HG03039 (cell line): ENCODE results near the gene SYCE1.
"Not testable (repeated sequence)": the region's sequence is repeated elsewhere in the genome, so short reads cannot be mapped to it uniquely, and the experiment has no call there.

Experiments
- ATAC-seq: cut with Tn5 transposase; IDR thresholded peaks from one replicate; pipeline ENCODE4 v1.9.1; 2021; ENCODE audit warnings: mild to moderate bottlenecking, moderate library complexity; ENCODE audit not compliant: unreplicated experiment

SYCE1 gene

DNA sequence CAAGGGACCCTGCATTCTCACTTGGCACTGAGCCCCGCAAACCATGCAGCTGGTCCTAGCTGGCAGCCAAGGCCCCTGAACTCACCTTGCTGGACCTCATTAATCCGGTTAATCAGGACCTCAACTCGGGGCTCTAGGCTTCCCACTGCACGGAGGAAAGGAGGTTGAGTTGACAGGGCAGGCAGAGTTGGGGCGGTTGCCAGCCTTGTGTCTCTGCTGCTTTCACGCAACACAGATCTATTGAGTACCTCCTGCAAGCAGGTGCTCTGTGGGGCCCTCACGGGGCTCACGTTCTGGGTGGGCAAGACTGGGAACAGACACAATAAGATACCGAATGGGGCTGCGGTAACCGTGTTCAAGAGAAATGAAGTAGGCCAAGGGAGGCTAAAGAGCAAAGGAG lies 6.2 kb downstream of the SYCE1 start:
- no peak for ATAC-seq

GRCh38 chr10:133557381-133557780 lies 8.0 kb downstream of the SYCE1 start:
- no peak for ATAC-seq

DNA sequence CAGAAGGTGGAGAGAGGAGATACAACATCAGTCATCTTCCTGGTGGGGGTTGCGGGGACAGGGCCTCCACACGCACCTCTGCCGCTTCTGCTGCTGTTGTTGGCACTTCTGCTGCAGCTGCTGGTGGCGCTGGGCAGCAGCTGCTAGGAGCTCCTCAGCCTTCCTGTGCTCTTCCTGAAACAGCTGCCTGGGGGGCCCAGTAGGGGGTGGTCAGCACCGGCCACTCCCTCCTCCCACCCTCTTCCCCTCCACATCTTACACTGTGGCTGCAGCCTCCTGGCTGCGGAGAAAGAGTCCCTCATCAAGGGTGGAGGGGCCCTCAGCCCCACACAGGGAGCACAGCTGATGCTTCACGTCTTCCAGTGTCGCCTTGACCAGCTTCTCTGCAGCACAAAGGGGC lies 9.9 kb downstream of the SYCE1 start:
- ATAC-seq: no peak

DNA sequence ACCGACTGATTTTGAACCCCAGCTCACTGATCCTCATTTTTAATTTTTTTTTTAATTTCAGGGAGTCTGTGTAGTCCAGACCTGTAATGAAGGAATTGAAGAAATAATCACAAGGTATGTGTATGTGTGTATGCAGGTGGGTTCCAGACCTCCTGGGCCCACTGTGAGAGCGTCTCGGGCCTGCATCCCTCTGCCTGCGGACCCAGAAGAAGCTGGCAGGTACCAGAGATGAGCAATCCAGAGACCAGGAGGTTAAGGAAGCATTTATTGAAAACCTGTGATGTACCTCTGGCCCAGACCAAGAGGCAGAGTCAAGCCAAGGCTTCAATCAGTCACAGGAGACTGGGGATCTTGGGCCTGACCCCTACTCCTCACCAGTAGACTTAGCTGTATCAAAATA lies 10.8 kb downstream of the SYCE1 start:
- ATAC-seq: no peak

- ATAC-seq: no peak
These were observed 20.9 kb downstream of the SYCE1 start for GRCh38 chr10:133544506-133544905.

GRCh38 chr10:133541441-133541975 lies 23.9 kb downstream of the SYCE1 start:
- not testable (repeated sequence) for ATAC-seq

- ATAC-seq: no peak
These were observed 27.5 kb downstream of the SYCE1 start for GRCh38 chr10:133537546-133538545.

DNA sequence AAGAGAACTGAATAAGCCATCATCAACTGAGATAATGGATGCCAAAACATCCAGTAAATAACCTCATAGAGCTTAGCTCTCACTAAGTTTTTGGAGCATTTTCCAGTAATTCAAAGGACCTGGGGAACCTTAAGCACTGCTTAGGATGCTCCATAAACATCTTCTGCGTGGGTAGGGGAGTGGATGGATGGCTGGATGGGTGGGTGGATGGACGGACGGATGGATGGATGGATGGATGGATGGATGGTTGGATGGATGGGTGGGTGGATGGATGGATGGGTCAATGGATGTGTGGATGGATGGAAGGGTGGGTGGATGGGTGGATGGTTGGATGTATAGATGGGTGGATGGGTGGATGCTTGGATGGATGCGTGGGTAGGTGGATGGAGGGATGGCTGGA lies 29.2 kb downstream of the SYCE1 start:
- no peak for ATAC-seq

- ATAC-seq: no peak
These were observed 31.0 kb downstream of the SYCE1 start for GRCh38 chr10:133534417-133534816.

DNA sequence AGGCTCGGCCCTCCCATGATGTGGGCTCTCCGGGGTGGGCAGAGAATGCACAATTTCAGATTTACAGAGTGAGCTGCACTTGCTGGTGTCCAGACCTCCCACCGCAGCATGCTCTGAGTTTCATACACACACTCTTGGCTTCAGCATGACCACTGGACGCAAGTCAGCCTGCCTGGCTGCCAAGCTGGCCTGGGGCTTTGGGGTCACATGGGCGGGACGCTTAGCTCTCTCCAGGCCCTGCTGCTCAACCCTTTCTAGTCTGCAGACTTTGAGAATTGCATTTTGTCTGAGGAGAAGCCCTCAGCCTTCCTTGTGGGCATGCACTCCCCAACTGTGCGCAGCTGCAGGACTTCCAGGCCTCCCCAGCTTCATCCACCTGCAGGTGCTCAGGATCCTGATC lies 32.5 kb downstream of the SYCE1 start:
- ATAC-seq: no peak

GRCh38 chr10:133530506-133530905 lies 34.9 kb downstream of the SYCE1 start:
- no peak for ATAC-seq

- ATAC-seq: no peak
These were observed 35.8 kb downstream of the SYCE1 start for GRCh38 chr10:133529576-133529946.

DNA sequence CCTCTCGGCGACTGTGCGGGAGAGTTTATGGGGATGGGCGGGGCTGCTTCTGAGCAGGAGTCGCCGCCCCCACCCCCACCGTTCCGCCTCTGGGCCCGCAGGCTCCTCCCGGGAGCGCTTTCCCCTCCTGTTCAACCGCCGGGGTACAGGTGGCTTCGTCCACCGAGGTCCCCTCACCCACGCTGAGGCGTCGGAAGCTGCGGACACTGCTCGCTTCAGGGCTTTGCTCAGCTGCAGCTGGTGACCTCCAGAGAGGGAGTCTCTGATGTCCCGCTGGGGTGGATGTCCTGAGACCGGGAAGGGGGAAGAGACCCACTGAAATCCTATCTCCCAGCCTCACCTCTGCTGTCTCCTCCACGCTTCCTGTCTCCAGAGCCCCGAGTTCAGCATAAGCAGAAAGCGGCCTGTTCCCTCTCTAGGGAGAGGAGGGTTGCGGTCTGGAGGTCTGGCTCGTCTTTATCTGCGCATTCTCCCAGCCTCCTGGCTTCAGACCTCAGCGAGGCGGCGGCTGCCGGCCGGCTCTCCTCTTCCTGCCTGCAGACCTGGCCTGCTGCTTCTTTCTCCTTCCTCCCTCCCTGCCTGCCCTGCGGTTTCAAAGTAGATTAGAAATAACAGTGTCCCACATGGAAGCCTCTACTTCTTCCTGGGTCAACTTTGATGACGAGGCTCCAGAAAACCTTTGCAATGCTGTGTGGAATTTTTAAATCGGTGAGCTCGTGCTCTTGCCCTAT lies 36.4 kb downstream of the SYCE1 start:
- no peak for ATAC-seq

DNA sequence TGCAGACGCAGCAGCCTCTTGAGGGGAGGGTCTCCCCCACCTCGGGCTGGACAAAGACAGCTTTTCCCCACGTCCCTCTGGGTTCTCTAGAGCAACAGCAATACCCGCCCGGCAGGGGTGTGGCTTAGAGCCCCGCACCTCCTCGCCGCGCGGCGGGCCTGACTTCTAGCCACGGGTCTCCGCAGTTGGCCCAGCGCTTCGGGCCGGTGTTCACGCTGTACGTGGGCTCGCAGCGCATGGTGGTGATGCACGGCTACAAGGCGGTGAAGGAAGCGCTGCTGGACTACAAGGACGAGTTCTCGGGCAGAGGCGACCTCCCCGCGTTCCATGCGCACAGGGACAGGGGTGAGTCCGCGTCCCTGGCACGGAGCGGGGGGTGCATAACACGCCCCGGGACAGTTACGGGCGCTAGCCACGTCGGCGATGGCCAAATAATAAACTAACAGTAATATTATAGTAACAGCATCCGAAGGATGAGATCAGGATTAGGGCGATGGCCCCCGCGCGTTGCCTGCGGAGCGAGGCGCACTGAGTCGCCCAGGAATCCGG lies 37.0 kb downstream of the SYCE1 start:
- ATAC-seq: no peak

GRCh38 chr10:133527771-133528271 lies 37.6 kb downstream of the SYCE1 start:
- ATAC-seq: no peak

DNA sequence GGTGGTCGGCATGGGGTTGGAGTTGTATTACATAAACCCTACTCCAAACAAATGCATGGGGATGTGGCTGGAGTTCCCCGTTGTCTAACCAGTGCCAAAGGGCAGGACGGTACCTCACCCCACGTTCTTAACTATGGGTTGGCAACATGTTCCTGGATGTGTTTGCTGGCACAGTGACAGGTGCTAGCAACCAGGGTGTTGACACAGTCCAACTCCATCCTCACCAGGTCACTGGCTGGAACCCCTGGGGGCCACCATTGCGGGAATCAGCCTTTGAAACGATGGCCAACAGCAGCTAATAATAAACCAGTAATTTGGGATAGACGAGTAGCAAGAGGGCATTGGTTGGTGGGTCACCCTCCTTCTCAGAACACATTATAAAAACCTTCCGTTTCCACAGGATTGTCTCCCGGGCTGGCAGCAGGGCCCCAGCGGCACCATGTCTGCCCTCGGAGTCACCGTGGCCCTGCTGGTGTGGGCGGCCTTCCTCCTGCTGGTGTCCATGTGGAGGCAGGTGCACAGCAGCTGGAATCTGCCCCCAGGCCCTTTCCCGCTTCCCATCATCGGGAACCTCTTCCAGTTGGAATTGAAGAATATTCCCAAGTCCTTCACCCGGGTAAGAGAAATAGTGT lies 38.3 kb downstream of the SYCE1 start, which contains the start of gene CYP2E1:
CYP2E1 (plus strand) TSS at position 407 of the 632 bp plus-strand sequence; CDS start at position 440, 33 bp downstream.
- no peak for ATAC-seq

DNA sequence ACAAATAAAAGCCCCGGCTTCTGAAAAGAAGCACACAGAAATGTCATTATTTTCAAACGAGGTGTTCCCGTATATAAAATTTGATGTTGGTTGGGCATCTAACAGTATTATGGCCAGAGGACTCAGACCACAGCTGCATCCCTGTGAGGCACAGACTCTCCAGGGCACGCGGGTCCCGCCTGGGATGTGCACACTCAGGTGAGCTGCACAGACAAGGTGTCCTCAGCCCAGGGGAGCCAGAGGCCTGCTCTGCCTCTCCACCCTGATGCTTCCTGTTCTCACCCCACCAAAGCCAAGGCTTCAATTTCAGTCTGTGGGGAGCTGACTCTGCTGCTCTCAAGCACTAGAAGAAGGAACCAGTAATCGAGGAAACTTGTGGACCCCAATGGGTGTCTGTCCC lies 39.9 kb downstream of the SYCE1 start:
- no peak for ATAC-seq

GRCh38 chr10:133523631-133524203 lies 41.7 kb downstream of the SYCE1 start:
- ATAC-seq: no peak

DNA sequence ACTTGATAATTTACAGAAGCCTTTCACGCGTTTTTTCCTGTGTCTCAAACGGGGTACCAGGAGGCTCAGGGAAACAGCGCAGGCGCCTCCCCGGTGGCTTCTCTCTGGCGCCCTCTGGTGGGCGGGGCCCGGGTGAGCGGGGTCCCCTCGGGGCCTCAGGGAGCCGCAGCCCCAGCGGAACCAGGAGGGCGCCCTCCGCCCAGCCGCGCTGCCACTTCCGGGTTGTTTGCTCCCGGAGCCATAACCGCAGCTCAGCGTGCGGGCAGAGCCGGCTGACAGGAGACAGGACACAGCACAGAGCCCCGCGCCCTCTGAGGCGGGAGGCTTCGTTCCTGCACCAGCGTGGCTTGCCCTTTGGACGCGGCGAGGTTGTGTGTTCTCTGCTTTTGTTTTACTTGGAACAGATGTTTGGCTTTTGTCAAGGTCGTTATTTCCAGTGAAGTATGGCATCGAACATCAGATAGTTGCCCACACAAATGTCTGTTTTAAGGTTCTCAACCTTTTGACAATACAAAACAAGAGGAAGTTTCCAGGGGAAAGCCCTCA lies 45.1 kb downstream of the SYCE1 start:
- ATAC-seq: peak; percentile 90

DNA sequence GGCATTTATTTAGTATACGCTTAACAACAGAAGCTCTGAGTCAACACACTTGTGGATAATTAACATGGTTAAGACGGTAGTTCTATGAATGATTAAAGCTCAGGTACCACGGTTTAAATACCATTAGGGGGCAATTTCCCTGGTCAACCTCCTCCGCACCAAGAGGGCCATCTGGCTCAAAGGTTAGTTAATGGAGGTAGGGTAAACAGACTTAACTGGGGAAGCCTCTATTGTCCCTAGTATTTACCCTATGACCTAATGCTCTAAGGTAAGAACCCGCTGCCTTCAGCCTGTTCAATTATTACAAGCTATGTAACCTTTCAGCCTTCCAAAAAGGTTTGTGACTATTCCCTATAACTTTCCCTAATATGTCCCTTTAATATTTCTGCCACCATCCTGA lies 46.9 kb downstream of the SYCE1 start:
- ATAC-seq: not testable (repeated sequence)
